Muscle of arm (tissue), 12 donors: ENCODE measurements around the gene MB21D2. TPM values are rescaled to one million over a fixed set of nuclear protein-coding genes. Genes with fewer than 3 reads are reported as not detected.

Experiments used
- DNase-seq: peaks from one replicate; pipeline ENCODE4 v3.0.0-alpha.2; 2013
- polyA plus RNA-seq, 12 donors: library from polyadenylated mRNA; unstranded; fragments of 120-200 nt; gene quantifications; one replicate each; pipeline ENCODE4 v1.2.1, GENCODE V29; 2013; ENCODE audit not compliant: insufficient read length in 12 of 12

The MB21D2 gene
- polyA plus RNA-seq, 12 donors, result 10.5 to 22.6 (median 17.8) TPM; not detected in 1

- no peak for DNase-seq
Observed at GRCh38 chr3:192928720-192929119, 11.1 kb upstream of the MB21D2 start.

GRCh38 chr3:192928016-192928415 is 10.4 kb upstream of the MB21D2 start:
- no peak for DNase-seq

- DNase-seq, result no peak
Observed at GRCh38 chr3:192927016-192927415, 9.4 kb upstream of the MB21D2 start.

GRCh38 chr3:192923731-192924130 is 6.1 kb upstream of the MB21D2 start:
- no peak for DNase-seq

GRCh38 chr3:192921793-192922192 is 4.1 kb upstream of the MB21D2 start:
- no peak for DNase-seq

- no peak for DNase-seq
Observed at GRCh38 chr3:192920411-192920810, 2.8 kb upstream of the MB21D2 start.

GRCh38 chr3:192919901-192920300 is 2.2 kb upstream of the MB21D2 start:
- no peak for DNase-seq

- no peak for DNase-seq
Observed at GRCh38 chr3:192918275-192918588, 576 bp upstream of the MB21D2 start.

GRCh38 chr3:192917028-192917403 is 640 bp downstream of the MB21D2 start:
- peak; percentile 69 for DNase-seq

GRCh38 chr3:192916371-192917027 is 1.2 kb downstream of the MB21D2 start:
- DNase-seq, result no peak

- DNase-seq, result no peak
Observed at GRCh38 chr3:192915722-192916121, 1.9 kb downstream of the MB21D2 start.

GRCh38 chr3:192915304-192915703 is 2.4 kb downstream of the MB21D2 start:
- no peak for DNase-seq

GRCh38 chr3:192914848-192915247 is 2.8 kb downstream of the MB21D2 start:
- DNase-seq, result no peak

- DNase-seq, result no peak
Observed at GRCh38 chr3:192913540-192913939, 4.1 kb downstream of the MB21D2 start.

GRCh38 chr3:192911293-192911692 is 6.4 kb downstream of the MB21D2 start:
- no peak for DNase-seq

- DNase-seq, result no peak
Observed at GRCh38 chr3:192907784-192908183, 9.9 kb downstream of the MB21D2 start.

GRCh38 chr3:192906940-192907339 is 10.7 kb downstream of the MB21D2 start:
- DNase-seq, result no peak

GRCh38 chr3:192905980-192906678 is 11.5 kb downstream of the MB21D2 start:
- no peak for DNase-seq

GRCh38 chr3:192904632-192905289 is 12.9 kb downstream of the MB21D2 start:
- DNase-seq, result no peak

- no peak for DNase-seq
Observed at GRCh38 chr3:192902549-192902948, 15.1 kb downstream of the MB21D2 start.

- DNase-seq, result no peak
Observed at GRCh38 chr3:192901435-192901834, 16.2 kb downstream of the MB21D2 start.

GRCh38 chr3:192899540-192899982 is 18.1 kb downstream of the MB21D2 start:
- DNase-seq, result no peak

- DNase-seq, result no peak
Observed at GRCh38 chr3:192897005-192897404, 20.7 kb downstream of the MB21D2 start.
